H1 (cell line): ENCODE measurements around the gene SMYD3. TPM values are rescaled to one million over a fixed set of nuclear protein-coding genes. Genes with fewer than 3 reads are reported as not detected.

Source experiments
- BCL11A ChIP-seq, 2 experiments: IDR thresholded peaks; one replicate each; pipeline ENCODE4 v1.6.1; 2011; ENCODE audit warnings: low read depth in 2 of 2, low read length in 2 of 2, mild to moderate bottlenecking in 2 of 2
- GTF2F1 ChIP-seq: IDR thresholded peaks from 2 replicates; pipeline ENCODE4 v1.6.1; 2012; ENCODE audit warnings: low read depth, low read length, improper control_type of control experiment, borderline replicate concordance
- SIX5 ChIP-seq: IDR thresholded peaks from 2 replicates; pipeline ENCODE4 v1.6.1; 2011; ENCODE audit warnings: mild to moderate bottlenecking, low read depth, low read length
- ZNF274 ChIP-seq: IDR thresholded peaks from 2 replicates; pipeline ENCODE4 v1.7.0; 2012; ENCODE audit warnings: low read length, borderline replicate concordance; ENCODE audit errors: extremely low read depth
- polyA plus RNA-seq, 7 experiments: library from polyadenylated mRNA; depleted of rRNA in 3 of 7; stranded (reverse) in 5 of 7; unstranded in 2 of 7; fragments of >200 nt in 5 of 7; fragments of 200-250 nt in 2 of 7; gene quantifications; 1 replicate in 5 of 7; 2 replicates in 1 of 7; 4 replicates in 1 of 7; pipeline versions ENCODE4 v1.2.1 to v1.2.3, GENCODE V29; 2011 to 2013; ENCODE audit warnings: missing spikeins in 2 of 7, mixed read lengths in 2 of 7
- total RNA-seq: library from RNA; stranded (reverse); fragmentation: NEBNext Ultra II Directional; extraction: Animal tissue kit (Norgen Biotek cat#: 25700); gene quantifications from 2 replicates; pipeline ENCODE4 v1.2.1, GENCODE V29; 2021

Gene SMYD3
- total and polyA plus RNA-seq, 2 of the 8 experiments (the other 6 are each of a cell fraction or from before 2014, with no cell fraction given) = 17.3 to 25.4 TPM

- TF ChIP-seq BCL11A (IDR thresholded peaks at IDR 0.05; ENCODE audit: low read depth in 2 of 2, low read length in 2 of 2) = no peak
- no peak for TF ChIP-seq ZNF274
- no peak for TF ChIP-seq SIX5
- TF ChIP-seq GTF2F1 = no peak
Measured at GRCh38 chr1:246309247-246309884, 197.7 kb downstream of the SMYD3 start (continued).
